Islet of Langerhans (tissue), 1 donor: ENCODE data around the gene ADARB1.

Experiments
- FAIRE-seq: peaks from one replicate; lab custom pipeline; 2011; peaks lifted over from hg19 to GRCh38; lab: Jason Lieb, UNC

Gene ADARB1

DNA sequence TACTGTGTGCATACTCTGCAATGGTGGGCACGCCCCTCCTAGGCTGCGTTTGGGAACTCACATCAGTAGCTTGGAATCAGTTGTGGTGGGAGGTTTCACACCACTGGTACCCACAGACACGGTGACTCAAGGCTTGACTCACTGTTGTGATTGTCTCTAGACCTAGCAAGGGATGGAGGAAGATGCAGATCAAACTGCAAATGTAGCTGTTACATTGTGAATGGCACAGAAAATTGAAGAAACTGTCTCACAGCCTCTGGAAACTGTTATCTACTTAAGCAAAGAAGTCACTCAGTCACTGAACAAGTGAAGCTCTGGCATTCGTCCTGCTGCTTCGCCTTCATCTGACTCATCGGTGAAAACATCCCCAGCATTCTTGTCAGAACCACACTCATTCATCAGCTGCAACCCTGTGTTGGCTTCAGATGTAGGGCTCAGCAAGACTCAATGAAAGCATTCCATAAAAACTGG is 153.8 kb downstream of the ADARB1 start:
- no peak for FAIRE-seq

DNA sequence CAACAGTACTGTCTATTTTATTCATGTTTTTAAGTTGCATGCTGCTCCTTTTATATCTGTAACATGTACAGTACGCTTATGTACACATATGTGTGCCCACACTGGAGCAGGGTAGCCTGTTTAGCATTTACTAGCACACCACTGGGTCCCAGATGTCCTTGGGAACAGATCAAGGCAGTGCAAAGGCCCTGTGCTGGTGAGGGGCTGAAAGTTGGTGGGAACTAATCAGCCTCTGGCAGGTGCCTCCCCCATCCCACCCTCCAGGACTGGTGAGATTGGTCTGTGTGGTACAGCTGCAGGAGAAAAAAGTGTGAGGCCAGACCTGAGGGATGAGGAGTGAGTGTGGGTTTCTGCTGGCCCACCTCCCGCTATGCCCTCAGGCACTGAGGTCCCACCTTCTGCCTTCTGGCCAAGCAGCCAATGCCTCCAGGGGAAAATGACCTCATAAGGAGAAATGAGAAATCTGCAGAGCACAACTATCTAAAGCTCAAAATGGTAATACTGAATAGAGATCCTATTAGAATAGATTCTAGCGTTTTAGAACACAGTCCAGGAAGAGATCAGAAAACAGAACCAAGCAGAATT is 154.4 kb downstream of the ADARB1 start:
- FAIRE-seq: no peak

DNA sequence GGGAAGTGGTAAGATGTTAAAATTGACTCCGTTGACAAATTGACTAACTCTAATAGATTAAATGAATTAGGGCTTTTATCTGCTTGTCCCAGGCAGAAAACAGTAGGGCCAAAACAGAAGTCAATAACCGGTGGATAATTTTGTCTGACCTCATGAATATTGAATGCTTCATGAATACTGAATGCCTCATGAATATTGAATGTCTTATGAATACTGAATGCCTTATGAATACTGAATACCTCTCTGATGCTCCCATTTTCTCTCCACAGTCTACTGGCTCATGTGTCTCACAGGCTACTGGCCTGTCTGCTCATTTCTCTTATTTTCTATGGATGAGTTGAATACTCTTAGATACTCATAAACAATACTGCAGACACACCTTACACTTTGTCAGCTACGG is 157.3 kb downstream of the ADARB1 start:
- FAIRE-seq: no peak

DNA sequence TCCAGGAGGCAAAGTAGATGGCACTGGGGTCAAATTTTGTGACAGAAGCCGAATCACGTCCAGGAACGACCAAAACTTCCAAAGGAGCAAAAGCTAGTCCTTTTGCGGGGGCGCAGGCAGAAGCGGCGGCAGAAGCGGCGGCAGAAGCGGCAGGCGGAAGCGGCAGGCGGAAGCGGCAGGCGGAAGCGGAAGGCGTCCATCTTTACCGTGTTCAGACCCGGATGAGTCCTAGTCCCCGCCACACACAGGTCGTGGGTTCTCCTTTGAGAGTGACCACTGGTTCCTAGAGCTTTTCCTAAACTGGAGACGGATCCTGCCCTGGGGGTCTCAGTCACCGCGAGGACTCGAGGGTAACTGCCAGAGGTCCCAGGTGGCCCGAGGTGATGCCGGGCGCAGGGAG is 159.7 kb downstream of the ADARB1 start:
- FAIRE-seq: no peak

DNA sequence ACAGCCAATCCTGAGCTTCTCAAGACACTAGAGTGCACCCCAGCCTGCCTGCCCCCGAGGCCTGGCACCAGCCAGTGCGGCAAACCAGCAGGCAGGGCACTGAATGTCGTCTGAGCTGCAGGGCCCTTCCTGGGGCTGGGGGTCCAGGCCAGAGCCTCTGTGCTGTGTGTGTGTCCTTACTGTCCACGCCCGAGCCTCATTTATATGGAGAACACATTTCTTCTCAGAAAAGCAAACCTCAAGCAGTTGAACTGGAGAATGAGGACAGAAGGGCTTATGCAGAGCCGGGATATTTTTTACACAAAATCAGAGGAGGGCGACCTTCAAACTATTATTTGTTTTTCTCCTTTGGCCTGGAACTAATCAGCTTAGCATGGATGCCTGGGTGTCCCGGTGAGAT is 160.6 kb downstream of the ADARB1 start:
- FAIRE-seq: no peak

DNA sequence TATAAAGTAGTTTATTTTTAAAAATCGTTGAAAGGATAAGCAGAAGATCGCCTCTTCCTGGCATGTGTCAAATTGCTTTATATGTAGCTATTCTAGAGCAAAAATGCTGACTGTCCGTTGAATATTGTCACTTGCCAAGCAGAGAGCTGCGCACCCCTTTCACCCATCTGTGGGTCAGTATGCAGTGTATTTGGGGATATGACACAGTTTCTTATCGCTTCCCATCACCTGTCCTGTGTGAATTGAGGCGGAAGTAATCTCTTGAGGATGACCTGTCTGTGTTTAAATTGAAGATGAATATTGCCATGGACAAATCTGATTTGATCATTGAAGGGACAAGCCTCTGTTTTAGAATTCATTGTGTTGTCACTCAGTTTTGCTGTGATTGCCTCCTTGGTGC is 161.1 kb downstream of the ADARB1 start:
- FAIRE-seq: no peak

DNA sequence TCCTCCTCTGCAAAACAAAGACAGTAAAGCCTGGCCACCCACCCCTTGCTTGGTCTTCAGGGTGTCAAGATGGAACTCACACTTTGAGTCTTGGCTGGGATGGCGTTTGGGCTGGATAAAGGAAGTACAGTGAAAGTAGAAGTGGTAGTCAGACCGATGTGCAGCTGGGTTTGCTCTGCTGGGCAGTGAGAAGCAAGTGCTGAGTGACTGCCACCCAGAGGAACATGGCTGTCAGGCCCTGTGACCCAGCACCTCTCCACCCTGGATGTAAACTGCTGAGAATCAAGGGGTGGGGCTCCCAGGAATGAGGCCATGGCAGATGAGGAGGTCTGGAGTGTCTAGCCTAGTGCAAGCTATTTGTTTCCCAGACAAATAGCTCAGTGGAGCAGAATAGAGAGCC is 162.1 kb downstream of the ADARB1 start:
- no peak for FAIRE-seq

DNA sequence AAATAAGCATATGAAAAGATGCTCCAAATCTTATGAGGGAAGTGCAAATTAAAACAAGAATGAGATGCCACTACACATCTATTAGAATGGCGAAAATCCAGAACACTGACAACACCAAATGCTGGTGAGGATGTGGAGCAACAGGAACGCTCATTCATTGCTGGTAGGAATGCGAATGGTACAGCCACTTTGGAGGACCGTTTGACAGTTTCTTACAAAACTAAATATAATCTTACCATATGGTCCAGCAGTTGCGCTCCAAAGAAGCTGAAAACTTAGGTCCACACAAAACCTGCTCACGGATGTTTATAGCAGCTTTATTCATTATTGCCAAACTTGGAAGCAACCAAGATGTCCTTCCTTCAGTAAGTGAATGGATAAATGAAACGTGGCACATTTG is 163.0 kb downstream of the ADARB1 start:
- no peak for FAIRE-seq

DNA sequence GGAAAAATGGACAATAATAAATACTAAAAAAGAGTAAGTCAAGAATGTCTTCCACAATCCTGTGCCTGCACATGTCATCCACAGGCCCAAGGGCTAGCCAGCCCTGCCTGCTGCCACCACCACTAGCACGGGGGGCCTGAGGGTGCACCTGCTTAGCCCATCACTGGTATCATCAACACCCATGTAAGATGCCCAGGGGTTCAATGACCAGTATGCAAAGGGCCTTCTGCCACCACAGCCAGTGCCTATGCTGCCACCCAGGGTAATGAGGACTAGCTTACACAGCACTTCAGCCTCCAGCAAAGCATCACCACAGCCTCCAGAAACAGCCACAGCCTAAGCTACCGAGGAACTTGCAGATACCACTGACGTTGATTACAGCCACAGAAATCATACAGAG is 167.0 kb downstream of the ADARB1 start:
- no peak for FAIRE-seq

DNA sequence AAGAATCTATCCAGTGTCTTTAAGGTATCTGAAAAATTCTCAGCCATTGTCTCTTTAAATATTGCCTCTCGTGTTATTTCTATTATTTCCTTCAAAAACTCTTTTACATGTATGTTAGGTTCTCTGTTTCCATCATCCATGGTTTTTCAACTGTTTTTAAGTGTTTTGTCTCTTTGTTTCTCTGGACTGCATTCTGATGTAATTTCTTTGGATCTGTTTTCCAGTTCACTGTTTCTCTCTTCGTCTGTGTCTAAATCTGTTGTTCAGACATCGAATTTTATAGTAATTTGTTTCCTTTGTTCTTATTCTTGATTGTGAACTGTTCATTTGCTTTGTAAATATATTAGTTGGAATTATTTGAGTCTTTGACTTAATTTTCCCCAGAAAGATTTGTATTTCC is 169.2 kb downstream of the ADARB1 start:
- no peak for FAIRE-seq

DNA sequence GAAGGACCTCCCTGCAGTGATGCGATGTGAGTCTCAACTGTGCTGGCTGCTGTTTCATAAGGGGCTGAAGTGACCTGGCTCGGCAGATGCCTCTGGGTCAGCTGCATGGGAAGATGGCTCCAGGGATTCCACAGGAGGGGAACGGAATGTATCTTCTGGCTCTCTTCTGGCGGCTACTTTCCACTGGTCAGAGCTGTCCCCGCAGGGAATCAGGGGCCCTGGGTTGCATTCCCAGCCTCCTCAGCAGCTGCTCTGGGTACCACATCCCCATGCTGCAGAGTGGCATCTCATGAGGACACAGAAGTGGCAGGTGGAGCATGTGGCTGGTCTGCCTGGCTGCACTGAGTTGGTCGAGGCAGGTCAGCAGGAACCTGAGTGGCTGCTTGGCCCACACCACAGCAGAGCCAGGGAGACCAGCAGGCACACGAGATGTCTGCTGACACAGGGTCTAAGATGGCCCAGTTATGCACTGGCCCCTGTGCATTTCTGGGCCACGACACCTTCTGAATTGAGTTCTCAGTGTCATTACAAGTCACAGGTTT is 170.5 kb downstream of the ADARB1 start:
- no peak for FAIRE-seq

DNA sequence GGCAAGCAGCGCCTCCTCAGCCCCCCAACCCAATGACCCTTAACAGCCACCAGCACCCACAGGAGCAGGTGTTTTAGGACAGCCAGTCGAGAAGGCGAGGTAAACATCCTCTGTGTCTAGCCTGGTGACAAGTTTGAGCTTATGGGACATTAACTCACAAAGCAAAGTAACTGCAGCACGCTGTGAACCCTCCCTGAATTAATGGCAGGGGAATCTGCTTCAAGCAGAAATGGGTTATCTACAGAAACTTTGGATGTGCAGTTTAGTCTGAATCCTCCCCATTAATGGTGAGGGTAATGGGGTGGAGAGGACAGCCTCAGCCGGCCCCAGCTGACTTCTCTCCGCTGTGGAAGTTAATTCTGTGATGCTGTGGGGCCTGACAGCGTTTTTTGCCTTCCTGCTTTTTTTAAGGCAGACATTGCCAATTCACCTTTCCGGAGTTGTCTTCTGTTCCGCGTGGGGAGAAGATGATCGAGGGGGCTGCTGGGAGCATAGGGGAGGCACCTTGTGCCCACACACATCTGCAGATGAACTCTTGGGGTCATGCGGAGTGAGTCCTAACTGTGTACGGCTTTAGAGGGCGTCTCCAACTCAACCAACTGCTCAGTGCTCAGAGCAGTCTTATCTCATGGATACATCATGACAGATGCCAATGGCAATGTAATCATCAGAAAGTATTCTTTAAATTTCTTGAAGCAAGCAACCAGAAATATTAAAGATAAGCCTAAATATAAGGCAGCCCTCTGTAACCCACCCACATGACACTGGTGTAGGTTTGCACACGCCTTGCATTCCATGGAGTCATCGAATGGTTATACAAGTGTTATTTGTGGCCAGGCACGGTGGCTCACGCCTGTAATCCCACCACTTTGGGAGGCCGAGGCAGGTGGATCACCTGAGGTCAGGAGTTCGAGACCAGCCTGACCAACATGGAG is 172.3 kb downstream of the ADARB1 start:
- no peak for FAIRE-seq

DNA sequence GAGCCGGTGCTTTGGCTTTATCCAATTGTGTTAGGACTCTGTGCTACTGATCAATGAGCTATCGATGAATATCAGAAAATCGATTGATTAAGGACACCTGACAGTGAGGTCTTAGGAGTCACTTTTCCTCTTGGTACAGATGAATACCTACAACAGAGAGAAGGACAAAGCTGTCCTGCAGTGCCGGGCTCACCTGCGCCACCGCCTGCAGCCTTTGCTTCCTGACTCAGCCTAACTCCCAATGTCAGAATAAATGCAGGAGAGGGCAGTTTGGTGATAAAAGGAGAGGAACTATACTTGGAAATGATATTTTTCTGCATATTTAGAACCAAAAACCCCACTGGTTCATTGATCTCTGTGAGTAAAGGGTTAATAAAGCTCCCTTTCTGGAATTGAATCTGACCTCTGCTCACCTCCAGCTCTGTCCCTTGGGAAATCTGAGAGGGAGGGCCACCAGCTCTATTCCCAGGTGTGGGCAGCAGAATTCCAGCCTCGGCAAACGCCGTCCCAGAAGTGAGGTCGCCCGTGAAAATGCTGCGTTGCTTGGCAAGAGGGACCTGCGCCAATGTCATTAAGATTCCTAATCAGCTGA is 174.0 kb downstream of the ADARB1 start:
- no peak for FAIRE-seq

DNA sequence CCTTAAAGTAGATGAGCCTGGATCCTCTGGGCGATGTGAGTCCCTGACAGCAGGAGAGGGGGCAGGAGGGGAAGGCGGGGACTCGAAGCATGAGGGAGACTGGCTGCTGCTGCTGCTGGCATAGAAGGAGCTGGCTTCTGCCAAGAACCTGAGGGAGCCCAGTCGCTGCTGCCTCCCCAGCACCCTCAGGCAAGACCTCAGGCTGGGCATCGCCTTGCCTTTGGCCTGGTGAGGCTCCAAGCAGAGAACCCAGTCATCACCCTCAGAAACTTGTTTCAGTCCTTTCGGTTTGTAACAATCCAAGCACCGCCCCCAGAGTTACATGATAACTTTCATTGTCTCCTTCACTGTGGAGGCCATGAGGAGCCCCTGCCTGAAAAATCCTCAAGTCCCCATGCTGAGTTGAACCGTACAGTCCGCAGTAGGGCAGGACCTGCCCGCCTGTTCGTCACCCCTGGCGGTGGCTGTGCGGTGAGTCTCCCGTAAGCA is 174.6 kb downstream of the ADARB1 start:
- no peak for FAIRE-seq

DNA sequence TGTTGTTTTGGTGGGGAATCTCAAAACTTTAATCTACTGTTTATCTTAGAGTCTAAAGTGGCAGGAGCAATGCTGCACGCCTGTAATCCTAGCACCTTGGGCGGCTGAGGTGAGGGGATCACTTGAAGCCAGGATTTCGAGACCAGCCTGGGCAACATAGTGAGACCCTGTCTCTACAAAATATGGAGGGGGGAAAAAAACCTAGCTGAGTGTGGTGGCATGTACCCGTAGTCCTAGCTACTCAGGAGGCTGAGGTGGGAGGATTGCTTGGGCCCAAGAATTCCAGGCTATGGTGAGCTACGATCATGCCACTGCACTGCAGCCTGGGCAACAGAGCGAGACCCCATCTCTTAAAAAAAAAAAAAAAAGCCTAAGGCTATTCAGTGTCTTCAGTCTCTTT is 175.2 kb downstream of the ADARB1 start:
- no peak for FAIRE-seq

DNA sequence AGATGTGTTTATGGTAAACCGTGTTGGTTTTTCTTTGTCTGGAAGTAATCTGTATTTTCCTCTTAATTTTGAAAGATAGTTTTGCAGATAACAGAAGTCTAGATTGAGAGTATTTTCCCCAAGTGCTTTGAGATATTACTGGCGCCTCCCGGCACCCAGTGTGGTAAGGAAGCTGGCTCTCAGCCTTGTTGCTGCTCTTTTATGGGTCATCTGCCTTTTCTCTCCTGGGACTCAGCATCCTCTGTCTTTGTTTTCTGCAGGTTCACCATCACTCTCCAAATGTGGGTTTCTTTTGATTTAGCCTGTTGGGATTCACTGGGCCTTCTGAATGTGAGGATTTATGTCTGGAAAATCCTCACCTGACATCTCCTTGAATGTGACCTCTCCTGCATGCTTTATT is 175.9 kb downstream of the ADARB1 start:
- FAIRE-seq: no peak

DNA sequence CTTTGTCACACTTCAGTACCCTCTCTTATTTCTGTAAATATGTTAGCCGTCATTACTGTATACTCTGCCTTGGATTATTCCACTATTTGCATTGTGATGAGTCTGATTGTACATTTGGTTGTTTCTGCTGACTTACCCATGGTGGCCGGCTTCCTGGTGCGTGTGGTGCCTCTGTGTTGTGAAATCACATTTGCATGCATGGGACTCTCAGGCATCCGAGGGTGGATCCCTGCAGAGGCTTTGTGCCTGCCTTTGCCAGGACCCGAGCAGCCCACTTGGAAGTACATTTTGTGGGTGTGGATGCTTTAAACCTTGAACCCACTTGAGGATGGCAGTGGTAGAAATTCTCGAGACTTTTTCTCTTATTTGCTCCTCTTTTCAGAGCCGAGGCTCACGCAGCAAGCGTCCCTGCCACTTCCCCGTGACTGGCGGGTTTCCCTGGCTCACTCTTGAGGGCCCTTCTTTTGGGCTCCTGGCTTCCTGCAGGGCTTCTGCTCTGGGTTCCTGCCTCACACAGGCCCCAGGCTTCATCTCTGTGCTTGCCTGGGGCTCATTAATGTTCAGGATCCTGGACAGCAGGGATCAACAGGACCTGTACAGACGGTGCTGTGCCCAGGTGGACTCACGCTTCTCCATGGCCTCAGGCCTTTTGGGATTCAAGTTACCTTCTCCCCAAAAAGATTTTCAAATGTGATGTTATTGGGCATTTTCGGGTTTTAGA is 176.7 kb downstream of the ADARB1 start:
- no peak for FAIRE-seq

DNA sequence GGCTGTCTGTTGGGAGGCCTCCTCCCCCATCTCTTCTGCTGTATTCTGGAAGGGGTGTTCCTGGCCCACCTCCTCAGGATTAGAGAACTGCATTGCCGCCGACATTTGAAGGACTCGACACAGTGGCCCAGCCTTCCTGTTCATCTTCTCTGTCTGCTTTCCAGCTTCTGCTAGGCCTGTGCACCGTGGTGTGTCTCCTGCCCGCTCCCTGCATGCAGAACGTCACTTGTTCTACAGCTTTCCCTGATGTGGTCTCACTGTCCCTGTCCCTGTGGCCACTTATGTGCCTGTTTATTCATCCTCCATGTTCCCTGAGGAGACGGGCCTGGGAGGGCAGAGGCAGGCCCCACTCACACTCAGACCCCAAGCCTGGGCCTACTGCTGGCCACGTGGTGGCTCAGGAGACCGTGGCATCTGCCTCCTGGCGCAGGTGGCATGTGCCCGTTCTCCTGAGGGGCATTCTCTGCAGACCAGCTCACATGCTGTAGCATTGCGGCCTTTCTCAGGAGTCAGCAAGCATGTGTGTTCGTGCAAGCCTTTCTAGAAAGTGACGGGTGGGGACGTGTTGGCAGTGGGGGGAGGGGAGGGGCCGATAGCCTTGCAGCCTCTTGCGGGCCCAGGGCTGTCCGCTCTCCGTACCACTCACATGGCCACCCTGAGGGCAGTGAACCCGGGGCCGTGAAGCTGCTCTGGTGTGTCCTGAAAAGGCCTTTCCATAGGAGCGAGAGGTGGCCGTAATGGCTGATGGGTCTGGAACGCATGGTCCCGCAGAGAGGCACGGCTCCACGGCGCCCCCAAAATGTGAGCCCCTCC is 177.5 kb downstream of the ADARB1 start:
- FAIRE-seq: no peak

DNA sequence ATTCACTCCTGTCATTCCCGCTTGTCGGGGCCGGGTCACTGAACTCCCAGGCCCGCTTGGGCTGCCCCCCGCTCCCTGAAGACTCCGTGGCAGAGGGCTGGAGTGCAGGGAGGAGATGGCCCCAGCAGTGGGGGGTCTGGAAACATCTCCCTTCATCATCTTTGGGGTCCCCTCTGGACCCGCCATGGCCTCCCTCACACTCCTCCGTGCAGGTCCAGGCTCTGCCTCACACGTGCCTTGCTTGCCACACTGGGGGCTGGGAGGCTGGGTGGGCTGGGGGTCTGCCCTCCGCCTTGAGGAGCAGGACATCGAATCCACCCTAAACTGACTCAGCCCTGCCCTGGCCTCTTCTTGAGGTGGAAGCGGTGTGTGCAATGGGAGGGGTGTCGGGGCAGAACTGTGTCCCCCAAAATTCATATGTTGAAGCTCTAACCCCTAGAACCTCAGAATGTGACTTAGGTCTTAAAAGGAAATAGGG is 178.1 kb downstream of the ADARB1 start:
- FAIRE-seq: no peak

DNA sequence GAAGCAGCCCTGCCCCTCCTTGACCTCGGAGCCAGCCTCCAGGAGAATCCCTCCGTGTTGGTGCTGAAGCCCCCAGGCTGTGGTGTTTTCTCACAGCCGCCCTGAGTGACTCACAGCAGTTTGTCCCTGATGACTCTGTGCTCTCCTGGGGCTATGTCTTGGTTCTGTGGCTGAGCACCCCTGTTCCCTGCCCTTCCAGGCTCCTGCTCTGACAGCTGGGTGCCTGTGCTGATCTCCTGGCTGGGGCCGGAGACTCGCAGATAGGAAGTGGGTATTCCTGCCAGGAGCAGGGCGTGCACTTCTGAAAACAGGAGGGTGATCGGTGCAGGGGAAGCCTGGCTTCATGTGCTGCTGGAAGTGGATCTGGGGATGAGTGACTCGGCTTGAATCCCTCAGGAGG is 178.8 kb downstream of the ADARB1 start:
- no peak for FAIRE-seq
